Erythroblast (primary cell): ENCODE data around the gene TSFM.

ENCODE experiments used
- GATA1 ChIP-seq: IDR thresholded peaks from 2 replicates; pipeline ENCODE4 v1.6.1; 2011; ENCODE audit warnings: low read depth, mild to moderate bottlenecking, control low read depth, low read length, moderate library complexity
- POLR2A ChIP-seq: IDR thresholded peaks from 2 replicates; pipeline ENCODE4 v1.6.1; 2011; ENCODE audit warnings: mild to moderate bottlenecking, low read length

DNA sequence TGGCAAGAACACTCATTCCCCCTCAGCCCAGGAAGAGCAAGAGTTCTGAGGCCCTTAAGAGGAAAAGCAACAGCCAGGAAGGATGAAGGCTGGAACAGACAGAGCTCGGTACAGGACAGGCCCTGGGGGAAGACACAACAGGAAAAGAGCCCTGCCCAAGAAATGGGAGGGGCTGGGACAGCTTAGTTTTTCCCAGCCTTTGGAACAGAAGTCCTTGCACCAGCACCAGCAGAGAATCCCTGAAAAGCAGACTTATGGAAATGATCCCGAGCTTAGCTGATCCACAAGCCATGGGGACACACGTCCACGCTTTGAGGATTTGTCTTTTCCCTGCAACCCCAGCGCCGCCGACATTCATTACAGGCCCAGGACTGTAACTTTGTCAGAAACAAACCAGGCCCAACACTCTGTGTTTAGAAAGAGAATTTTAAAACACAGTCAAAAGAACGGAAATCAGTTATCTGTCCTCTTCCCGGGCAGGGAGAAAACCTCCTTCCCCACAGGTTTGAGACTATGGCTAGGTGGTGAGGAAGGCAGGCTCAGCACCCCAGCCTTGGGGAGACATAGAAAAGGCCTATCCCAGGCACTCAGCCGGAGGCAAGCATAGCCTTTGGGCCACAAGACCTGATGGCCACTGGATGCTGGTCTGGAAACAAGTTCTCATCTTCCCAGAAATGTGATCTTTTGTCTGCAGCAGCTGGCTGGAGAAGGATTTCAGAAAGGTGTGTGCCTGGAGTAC, 40.0 kb downstream of the TSFM start:
- no peak for TF ChIP-seq POLR2A
- TF ChIP-seq GATA1, result no peak
